CD4-positive, alpha-beta T cell (primary cell): ENCODE results near the gene IL2RG. TPM values are rescaled to one million over a fixed set of nuclear protein-coding genes. Genes with fewer than 3 reads are reported as not detected.

Experiments
- ATAC-seq: fragments of 200-7000 bp; cut with Tn5 transposase; one replicate; pipeline ENCODE4 v1.10.0; 2022; ENCODE audit warnings: mild to moderate bottlenecking; ENCODE audit not compliant: poor library complexity
- CTCF ChIA-PET: fragments of 350-600 bp; sonication (Branson Sonifier 250); formaldehyde crosslinking; loops from one replicate; lab custom pipeline; 2021; ENCODE audit warnings: antibody characterized with exemption, inconsistent platforms; lab: Charles Lee
- POLR2A ChIA-PET: fragments of 350-600 bp; sonication (Branson Sonifier 250); formaldehyde crosslinking; loops from one replicate; lab custom pipeline; 2021; ENCODE audit warnings: antibody characterized with exemption, inconsistent platforms; lab: Charles Lee
- DNase-seq, 14 experiments: peaks; one replicate each; pipeline ENCODE4 v3.0.0-alpha.2; 2013 to 2020; ENCODE audit warnings: mixed read lengths in 2 of 14
- H3K27ac ChIP-seq, 2 donors: one replicate each; pipeline versions ENCODE4 v1.5.1 to v1.7.0; 2013; ENCODE audit warnings: low read length in 2 of 2, low read depth in 1 of 2, mild to moderate bottlenecking in 1 of 2
- H3K27me3 ChIP-seq, 2 experiments: 1 replicate in 1 of 2; 2 replicates in 1 of 2; pipeline versions ENCODE4 v1.6.1 to v1.7.0; 2013; ENCODE audit warnings: low read length in 2 of 2, control low read depth in 1 of 2, mild to moderate bottlenecking in 1 of 2, moderate library complexity in 1 of 2; ENCODE audit not compliant: insufficient read depth in 2 of 2, control insufficient read depth in 1 of 2
- H3K36me3 ChIP-seq: one replicate; pipeline ENCODE4 v1.6.1; 2013; ENCODE audit warnings: low read length, control low read depth; ENCODE audit not compliant: insufficient read depth
- H3K4me1 ChIP-seq: one replicate; pipeline ENCODE4 v1.6.1; 2013; ENCODE audit warnings: low read length, control low read depth; ENCODE audit not compliant: insufficient read depth
- H3K4me3 ChIP-seq: one replicate; pipeline ENCODE4 v1.5.1; 2013; ENCODE audit warnings: mild to moderate bottlenecking, low read length, moderate library complexity
- H3K9me3 ChIP-seq, 2 experiments: 1 replicate in 1 of 2; 2 replicates in 1 of 2; pipeline versions ENCODE4 v1.6.1 to v1.7.0; 2013; ENCODE audit warnings: low read length in 2 of 2, mild to moderate bottlenecking in 2 of 2, control low read depth in 1 of 2, moderate library complexity in 1 of 2; ENCODE audit not compliant: control insufficient read depth in 1 of 2, insufficient read depth in 1 of 2
- H3K27ac Mint-ChIP-seq: one replicate; pipeline ENCODE4 v1.8.0; 2020; ENCODE audit warnings: mixed read lengths
- H3K27me3 Mint-ChIP-seq: one replicate; pipeline ENCODE4 v1.8.0; 2021; ENCODE audit warnings: mixed read lengths
- H3K36me3 Mint-ChIP-seq: one replicate; pipeline ENCODE4 v1.8.0; 2021; ENCODE audit warnings: low read depth, mixed read lengths
- H3K4me1 Mint-ChIP-seq: one replicate; pipeline ENCODE4 v1.8.0; 2021; ENCODE audit warnings: low read depth, mixed read lengths
- H3K4me3 Mint-ChIP-seq: one replicate; pipeline ENCODE4 v1.8.0; 2020; ENCODE audit warnings: mild to moderate bottlenecking, mixed read lengths
- H3K9me3 Mint-ChIP-seq: one replicate; pipeline ENCODE4 v1.8.0; 2020; ENCODE audit warnings: mixed read lengths
- intact Hi-C, 2 experiments: fragments of 100-400 bp; cut with DNase I in 1 of 2; cut with micrococcal nuclease in 1 of 2; formaldehyde crosslinking; loops; one replicate each; pipeline versions ENCODE4 v1.15.1 to v1.9.0; 2023 to 2025; cut with DNase I, micrococcal nuclease
- total RNA-seq, 174 experiments: library from RNA in 2 of 174; stranded (reverse) in 2 of 174; gene quantifications; one replicate each; pipeline ENCODE4 v1.2.3 and lab custom pipeline; 2021 to 2026
- TF ChIP-seq, protein P1 (sequence below): fragments of 200-600 bp; IDR thresholded peaks from one replicate; pipeline ENCODE4 v1.8.0; 2022; ENCODE audit warnings: antibody characterized with exemption, mild to moderate bottlenecking

IL2RG gene
- total RNA-seq, 2 experiments from 2014 or later = 213 to 225 TPM

DNA sequence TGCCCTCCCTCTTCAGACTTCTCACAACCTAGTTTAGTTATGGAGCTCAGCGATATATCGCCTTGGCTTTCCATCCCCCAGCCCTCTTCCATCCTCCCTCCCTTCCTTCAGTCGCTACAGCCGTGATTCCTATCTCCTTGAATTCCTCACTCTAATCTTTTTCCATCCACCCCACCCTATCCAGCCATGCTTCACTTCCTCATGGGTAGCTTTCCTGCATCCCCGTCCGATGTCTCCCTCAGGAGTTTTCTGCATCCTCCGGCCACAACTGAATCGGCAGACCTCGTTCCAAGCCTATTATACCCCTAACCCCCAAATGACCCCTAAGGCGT lies 43.7 kb downstream of the IL2RG start:
- H3K36me3 ChIP-seq = peaks cover under 1% of the 10 kb centered on the region
- Mint-ChIP-seq H3K27ac (peak overlapping the region; percentile 100), H3K9me3 (no peaks in the 10 kb centered on the region), H3K36me3 (peaks cover 25% of the 10 kb centered on the region), H3K4me3 (peak overlapping the region; percentile 98), H3K4me1 (peaks cover 28% of the 10 kb centered on the region), H3K27me3 (no peaks in the 10 kb centered on the region)
- intact Hi-C loops = loop anchor here (1.0 to 10.0 kb wide), 5 partner anchors 29 to 300 kb away; partner anchors contain the start of genes TAF1 (in 2 of the 2) and ZMYM3 (in 1 of the 2)
- H3K4me1 ChIP-seq = peaks cover 10% of the 10 kb centered on the region
- ChIA-PET CTCF (no interaction called here), POLR2A (interaction anchor here (0.7 to 1.5 kb wide), 13 partner anchors 10 to 298 kb away, joined by 3 to 13 read pairs (median 4); partner anchors contain the start of genes FOXO4, IL2RG, MED12 and TAF1)
- DNase-seq (no peak), ATAC-seq (no peak)
- H3K9me3 ChIP-seq = no peaks in the 10 kb centered on the region
- peak overlapping the region; percentile 77 to 89 for H3K27ac ChIP-seq
- TF ChIP-seq, protein P1, sequence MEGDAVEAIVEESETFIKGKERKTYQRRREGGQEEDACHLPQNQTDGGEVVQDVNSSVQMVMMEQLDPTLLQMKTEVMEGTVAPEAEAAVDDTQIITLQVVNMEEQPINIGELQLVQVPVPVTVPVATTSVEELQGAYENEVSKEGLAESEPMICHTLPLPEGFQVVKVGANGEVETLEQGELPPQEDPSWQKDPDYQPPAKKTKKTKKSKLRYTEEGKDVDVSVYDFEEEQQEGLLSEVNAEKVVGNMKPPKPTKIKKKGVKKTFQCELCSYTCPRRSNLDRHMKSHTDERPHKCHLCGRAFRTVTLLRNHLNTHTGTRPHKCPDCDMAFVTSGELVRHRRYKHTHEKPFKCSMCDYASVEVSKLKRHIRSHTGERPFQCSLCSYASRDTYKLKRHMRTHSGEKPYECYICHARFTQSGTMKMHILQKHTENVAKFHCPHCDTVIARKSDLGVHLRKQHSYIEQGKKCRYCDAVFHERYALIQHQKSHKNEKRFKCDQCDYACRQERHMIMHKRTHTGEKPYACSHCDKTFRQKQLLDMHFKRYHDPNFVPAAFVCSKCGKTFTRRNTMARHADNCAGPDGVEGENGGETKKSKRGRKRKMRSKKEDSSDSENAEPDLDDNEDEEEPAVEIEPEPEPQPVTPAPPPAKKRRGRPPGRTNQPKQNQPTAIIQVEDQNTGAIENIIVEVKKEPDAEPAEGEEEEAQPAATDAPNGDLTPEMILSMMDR = no peak
- H3K4me3 ChIP-seq = peak overlapping the region; percentile 73
- H3K27me3 ChIP-seq = no peaks in the 10 kb centered on the region

DNA sequence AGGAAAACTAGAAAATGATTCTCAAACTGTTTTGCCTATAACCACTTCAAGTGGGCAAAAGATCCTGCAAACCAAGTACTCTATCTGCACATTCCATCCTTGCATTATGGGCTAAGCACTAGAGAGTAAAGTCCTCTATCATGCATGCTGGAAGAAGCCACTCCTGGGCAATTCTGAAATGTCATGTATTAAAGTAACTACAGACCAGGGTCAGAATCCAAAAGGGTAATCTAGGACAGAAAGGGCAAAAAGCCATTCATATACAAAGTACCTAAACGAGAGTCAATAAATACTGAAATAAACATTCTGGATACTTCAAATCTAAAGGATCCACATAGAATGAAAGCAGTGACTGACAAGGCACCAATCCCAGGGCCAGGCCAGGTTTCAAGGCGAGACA lies 44.3 kb downstream of the IL2RG start:
- H3K4me3 Mint-ChIP-seq = peak overlapping the region; percentile 98
- H3K27ac ChIP-seq = no peak overlapping the region
- DNase-seq (no peak), ATAC-seq (no peak)
- H3K27ac Mint-ChIP-seq = peak overlapping the region; percentile 100
- no peaks in the 10 kb centered on the region for H3K9me3 Mint-ChIP-seq
- TF ChIP-seq, protein P1 = no peak
- no peaks in the 10 kb centered on the region for H3K27me3 Mint-ChIP-seq
- H3K4me1 ChIP-seq = peaks cover 10% of the 10 kb centered on the region
- H3K27me3 ChIP-seq = no peaks in the 10 kb centered on the region
- peaks cover 28% of the 10 kb centered on the region for H3K36me3 Mint-ChIP-seq
- CTCF ChIA-PET = no interaction called here
- no peaks in the 10 kb centered on the region for H3K9me3 ChIP-seq
- peaks cover 3% of the 10 kb centered on the region for H3K36me3 ChIP-seq
- intact Hi-C loops = loop anchor here in 1 of 2 experiments (5.0 to 10.0 kb wide), 3 partner anchors 115 to 300 kb away; partner anchors contain the start of genes TAF1 and ZMYM3
- H3K4me1 Mint-ChIP-seq = peaks cover 28% of the 10 kb centered on the region
- POLR2A ChIA-PET = interaction anchor here (0.7 to 1.5 kb wide), 11 partner anchors 10 to 299 kb away, joined by 3 to 13 read pairs (median 4); partner anchors contain the start of genes FOXO4, IL2RG, MED12 and TAF1
- peak overlapping the region; percentile 73 for H3K4me3 ChIP-seq

- H3K27ac ChIP-seq = no peak overlapping the region
- intact Hi-C loops = loop anchor here in 1 of 2 experiments (10.0 kb wide), 1 partner anchor 195 kb away; the partner anchor contains the start of gene ZMYM3
- no peak overlapping the region for H3K4me3 ChIP-seq
- no peak for ATAC-seq
- H3K27me3 ChIP-seq = no peaks in the 10 kb centered on the region
- no peak overlapping the region for H3K27ac Mint-ChIP-seq
- peaks cover 11% of the 10 kb centered on the region for H3K4me1 ChIP-seq
- ChIA-PET CTCF (no interaction called here), POLR2A (no interaction called here)
- TF ChIP-seq, protein P1 = no peak
- no peak overlapping the region for H3K4me3 Mint-ChIP-seq
- no peaks in the 10 kb centered on the region for H3K9me3 Mint-ChIP-seq
- no peak for DNase-seq
- H3K4me1 Mint-ChIP-seq = peaks cover 47% of the 10 kb centered on the region
- peaks cover 39% of the 10 kb centered on the region for H3K36me3 ChIP-seq
- no peaks in the 10 kb centered on the region for H3K27me3 Mint-ChIP-seq
- H3K36me3 Mint-ChIP-seq = peaks cover 63% of the 10 kb centered on the region
- no peaks in the 10 kb centered on the region for H3K9me3 ChIP-seq
These were observed 51.2 kb downstream of the IL2RG start for GRCh38 chrX:71060127-71060526.
